CD4-positive, alpha-beta memory T cell (primary cell): ENCODE measurements around the gene VWA2. TPM values are rescaled to one million over a fixed set of nuclear protein-coding genes. Genes with fewer than 3 reads are reported as not detected.

Source experiments
- CTCF ChIA-PET: fragments of 350-600 bp; sonication (Branson Sonifier 250); formaldehyde crosslinking; loops from one replicate; lab custom pipeline; 2021; ENCODE audit warnings: inconsistent platforms; ENCODE audit not compliant: partially characterized antibody; lab: Charles Lee
- POLR2A ChIA-PET: fragments of 350-600 bp; sonication (Branson Sonifier 250); formaldehyde crosslinking; loops from one replicate; lab custom pipeline; 2021; ENCODE audit not compliant: partially characterized antibody; lab: Charles Lee
- DNase-seq, 5 donors: peaks; one replicate each; pipeline versions ENCODE4 v3.0.0 to v3.0.0-alpha.2; 2020 to 2022; ENCODE audit warnings: mixed read lengths in 1 of 5
- H3K27ac ChIP-seq: one replicate; pipeline ENCODE4 v1.7.0; 2013; ENCODE audit warnings: low read depth, low read length
- H3K27me3 ChIP-seq: 2 replicates; pipeline ENCODE4 v1.7.0; 2013; ENCODE audit warnings: mild to moderate bottlenecking, low read length, moderate library complexity; ENCODE audit not compliant: insufficient read depth
- H3K36me3 ChIP-seq: 2 replicates; pipeline ENCODE4 v1.7.0; 2013; ENCODE audit warnings: mild to moderate bottlenecking, low read length, moderate library complexity; ENCODE audit not compliant: insufficient read depth
- H3K4me1 ChIP-seq: 2 replicates; pipeline ENCODE4 v1.7.0; 2013; ENCODE audit warnings: mild to moderate bottlenecking, low read length, moderate library complexity; ENCODE audit not compliant: insufficient read depth
- H3K4me3 ChIP-seq, 2 donors: one replicate each; pipeline ENCODE4 v1.7.0; 2013; ENCODE audit warnings: low read length in 2 of 2, mild to moderate bottlenecking in 1 of 2
- H3K9me3 ChIP-seq, 2 donors: one replicate each; pipeline ENCODE4 v1.7.0; 2013; ENCODE audit warnings: low read length in 2 of 2, control low read depth in 1 of 2; ENCODE audit not compliant: control insufficient read depth in 1 of 2
- H3K27ac Mint-ChIP-seq, 7 donors: one replicate each; pipeline ENCODE4 v1.8.0; 2020 to 2021; ENCODE audit warnings: mixed read lengths in 7 of 7, mild to moderate bottlenecking in 6 of 7, inconsistent platforms in 3 of 7, moderate library complexity in 3 of 7
- H3K27me3 Mint-ChIP-seq, 2 donors: one replicate each; pipeline ENCODE4 v1.8.0; 2020 to 2021; ENCODE audit warnings: mixed read lengths in 2 of 2
- H3K36me3 Mint-ChIP-seq, 2 donors: one replicate each; pipeline ENCODE4 v1.8.0; 2020 to 2021; ENCODE audit warnings: mixed read lengths in 2 of 2, inconsistent platforms in 1 of 2, mild to moderate bottlenecking in 1 of 2
- H3K4me1 Mint-ChIP-seq, 4 donors: one replicate each; pipeline ENCODE4 v1.8.0; 2020 to 2021; ENCODE audit warnings: mixed read lengths in 4 of 4, mild to moderate bottlenecking in 1 of 4
- H3K4me3 Mint-ChIP-seq, 8 donors: one replicate each; pipeline ENCODE4 v1.8.0; 2020 to 2021; ENCODE audit warnings: mixed read lengths in 8 of 8, mild to moderate bottlenecking in 7 of 8, moderate library complexity in 6 of 8, inconsistent platforms in 3 of 8
- H3K9me3 Mint-ChIP-seq, 8 donors: one replicate each; pipeline ENCODE4 v1.8.0; 2020 to 2021; ENCODE audit warnings: mixed read lengths in 8 of 8, mild to moderate bottlenecking in 5 of 8, inconsistent platforms in 3 of 8, moderate library complexity in 1 of 8
- intact Hi-C: fragments of 100-400 bp; cut with micrococcal nuclease; formaldehyde crosslinking; loops from one replicate; pipeline ENCODE4 v1.15.1; 2023
- polyA plus RNA-seq, 2 donors: library from polyadenylated mRNA; unstranded; fragments of 300-500 nt; fragmentation: Illumina TruSeq; gene quantifications; one replicate each; pipeline ENCODE4 v1.2.3, GENCODE V29; 2021
- total RNA-seq, 2 experiments: library from RNA; stranded (reverse); gene quantifications; one replicate each; pipeline ENCODE4 v1.2.3, GENCODE V29; 2021

Gene VWA2
- total and polyA plus RNA-seq, 4 experiments from 2014 or later: not detected

DNA sequence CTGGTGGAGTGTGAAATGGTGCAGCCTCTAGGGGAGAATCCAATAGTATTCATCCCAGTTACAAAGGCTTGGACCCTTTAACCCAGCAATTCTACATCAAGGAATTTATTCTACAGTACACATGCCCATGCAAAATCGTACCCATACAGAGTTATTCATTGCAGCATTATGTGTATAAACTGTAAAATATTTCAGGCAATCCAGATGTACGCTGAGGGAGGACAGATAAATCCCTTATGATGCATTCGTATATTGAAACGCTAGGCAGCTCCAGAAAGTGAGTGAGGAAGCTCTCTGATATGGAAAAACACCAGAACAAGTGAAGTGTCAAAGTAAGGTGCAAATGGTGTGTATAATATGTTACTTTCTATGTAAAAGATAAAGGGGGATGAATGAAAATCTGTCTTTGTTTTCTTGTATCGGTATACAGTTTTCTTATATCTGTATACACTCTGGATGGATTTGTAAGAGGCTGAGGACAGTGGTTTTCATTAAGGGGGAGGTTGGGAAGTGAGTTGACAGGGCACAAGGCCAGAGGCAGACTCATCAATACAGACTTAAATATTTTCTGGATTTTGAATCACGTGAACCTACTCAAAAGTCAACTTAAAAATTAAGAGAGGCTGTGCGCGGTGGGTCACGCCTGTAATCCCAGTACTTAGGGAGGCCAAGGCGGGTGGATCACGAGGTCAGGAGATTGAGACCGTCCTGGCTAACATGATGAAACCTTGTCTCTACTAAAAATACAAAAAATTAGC, 17.1 kb downstream of the VWA2 start:
- intact Hi-C loops: no loop called here
- Mint-ChIP-seq H3K4me3 (no peak overlapping the region), H3K27ac (peak overlapping the region in 1 of 7 donors; percentile 25), H3K9me3 (no peaks in the 10 kb centered on the region), H3K27me3 (peaks cover 0 to 4% of the 10 kb centered on the region in 2 donors), H3K4me1 (peaks cover 0 to 11% (median 4%) of the 10 kb centered on the region in 4 donors), H3K36me3 (no peaks in the 10 kb centered on the region)
- no peaks in the 10 kb centered on the region for H3K9me3 ChIP-seq
- no peak overlapping the region for H3K27ac ChIP-seq
- no peak overlapping the region for H3K4me3 ChIP-seq
- ChIA-PET CTCF (interaction anchor here (1.6 kb wide), 1 partner anchor 11 kb away, joined by 4 read pairs; no protein-coding TSS in a partner anchor), POLR2A (no interaction called here)
- no peaks in the 10 kb centered on the region for H3K27me3 ChIP-seq
- no peaks in the 10 kb centered on the region for H3K4me1 ChIP-seq
- DNase-seq: no peak
- no peaks in the 10 kb centered on the region for H3K36me3 ChIP-seq

DNA sequence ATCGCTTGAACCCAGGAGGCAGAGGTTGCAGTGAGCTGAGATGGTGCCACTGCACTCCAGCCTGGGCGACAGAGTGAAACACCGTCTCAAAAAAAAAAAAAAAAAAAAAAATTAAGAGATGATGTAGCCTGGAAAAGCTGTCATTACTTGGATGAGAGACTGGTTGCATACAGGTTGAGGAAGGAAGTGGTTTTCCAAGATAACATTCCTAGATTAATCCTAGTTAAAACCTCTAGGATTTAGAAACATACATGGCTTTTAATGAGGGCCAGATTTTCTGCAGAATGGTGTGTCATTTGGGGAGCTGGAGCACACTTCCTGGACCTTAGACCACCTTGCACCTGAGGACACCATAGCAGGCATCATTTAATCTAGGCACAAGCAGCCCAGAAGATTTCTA, 17.8 kb downstream of the VWA2 start:
- no peak for DNase-seq
- ChIA-PET POLR2A (no interaction called here), CTCF (no interaction called here)
- H3K4me1 Mint-ChIP-seq: peaks cover 0 to 14% (median 4%) of the 10 kb centered on the region in 4 donors
- H3K4me1 ChIP-seq: no peaks in the 10 kb centered on the region
- no peaks in the 10 kb centered on the region for H3K9me3 Mint-ChIP-seq
- H3K27me3 ChIP-seq: no peaks in the 10 kb centered on the region
- no peaks in the 10 kb centered on the region for H3K36me3 Mint-ChIP-seq
- H3K27ac Mint-ChIP-seq: no peak overlapping the region
- H3K36me3 ChIP-seq: no peaks in the 10 kb centered on the region
- peaks cover 0 to 4% of the 10 kb centered on the region in 2 donors for H3K27me3 Mint-ChIP-seq
- no peak overlapping the region for H3K4me3 Mint-ChIP-seq
- no peaks in the 10 kb centered on the region for H3K9me3 ChIP-seq
- intact Hi-C loops: no loop called here
- no peak overlapping the region for H3K4me3 ChIP-seq
- H3K27ac ChIP-seq: no peak overlapping the region

DNA sequence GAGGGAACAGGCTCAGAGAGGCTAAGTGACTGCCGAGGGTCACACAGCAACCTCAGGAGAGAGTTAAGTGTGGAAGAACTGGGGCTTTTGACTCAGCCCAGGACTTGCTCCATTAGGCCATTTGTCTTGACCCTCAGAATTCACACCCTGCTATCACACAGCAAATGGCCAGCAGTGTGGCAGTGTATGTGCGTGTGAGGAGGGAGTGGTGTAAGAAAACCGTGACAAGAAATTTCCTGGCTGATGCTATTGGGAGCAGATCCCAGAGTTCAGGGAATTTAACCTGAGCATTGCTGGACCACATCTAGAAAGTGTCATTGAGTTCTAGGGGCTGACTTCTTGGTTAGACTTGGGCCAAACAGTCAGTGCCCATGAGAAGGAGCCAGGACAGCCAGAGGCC, 18.4 kb downstream of the VWA2 start:
- CTCF ChIA-PET: no interaction called here
- H3K9me3 ChIP-seq: no peaks in the 10 kb centered on the region
- H3K4me3 Mint-ChIP-seq: no peak overlapping the region
- peaks cover 0 to 14% (median 4%) of the 10 kb centered on the region in 4 donors for H3K4me1 Mint-ChIP-seq
- no peaks in the 10 kb centered on the region for H3K27me3 ChIP-seq
- H3K4me3 ChIP-seq: no peak overlapping the region
- H3K36me3 ChIP-seq: no peaks in the 10 kb centered on the region
- intact Hi-C loops: no loop called here
- no peak for DNase-seq
- H3K27me3 Mint-ChIP-seq: peaks cover 0 to 4% of the 10 kb centered on the region in 2 donors
- POLR2A ChIA-PET: no interaction called here
- H3K9me3 Mint-ChIP-seq: no peaks in the 10 kb centered on the region
- no peaks in the 10 kb centered on the region for H3K4me1 ChIP-seq
- no peaks in the 10 kb centered on the region for H3K36me3 Mint-ChIP-seq
- H3K27ac ChIP-seq: no peak overlapping the region
- no peak overlapping the region for H3K27ac Mint-ChIP-seq

DNA sequence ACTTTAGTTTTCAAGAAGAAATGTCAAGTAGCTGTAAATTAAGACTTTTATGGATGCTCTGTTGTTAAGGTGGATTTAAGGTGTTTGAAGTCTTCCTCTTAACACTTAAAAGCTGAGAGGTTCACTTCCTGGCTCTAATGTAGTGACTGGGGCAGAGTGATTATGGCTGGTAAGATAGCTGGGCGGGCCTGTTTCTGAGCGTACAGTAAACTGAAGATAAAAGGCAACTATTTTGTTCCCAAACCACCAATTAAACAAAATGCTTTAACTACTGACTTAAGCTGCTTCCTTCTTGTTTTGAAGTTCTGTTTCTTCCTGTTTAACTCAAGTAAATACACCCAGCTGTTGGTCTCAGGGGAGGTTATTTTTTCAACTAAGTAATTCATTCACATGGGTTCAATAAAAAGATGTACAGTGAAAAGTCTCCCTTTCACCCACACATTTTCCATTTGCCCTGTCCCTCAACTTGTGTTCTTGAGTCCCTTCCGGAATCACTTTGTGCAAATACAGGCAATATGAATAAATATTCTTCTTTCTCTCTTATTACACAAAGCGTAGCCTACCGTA, 19.3 kb downstream of the VWA2 start:
- CTCF ChIA-PET: no interaction called here
- Mint-ChIP-seq H3K36me3 (no peaks in the 10 kb centered on the region), H3K27ac (peak overlapping the region in 3 of 7 donors; percentile 0 to 67 (median 33))

DNA sequence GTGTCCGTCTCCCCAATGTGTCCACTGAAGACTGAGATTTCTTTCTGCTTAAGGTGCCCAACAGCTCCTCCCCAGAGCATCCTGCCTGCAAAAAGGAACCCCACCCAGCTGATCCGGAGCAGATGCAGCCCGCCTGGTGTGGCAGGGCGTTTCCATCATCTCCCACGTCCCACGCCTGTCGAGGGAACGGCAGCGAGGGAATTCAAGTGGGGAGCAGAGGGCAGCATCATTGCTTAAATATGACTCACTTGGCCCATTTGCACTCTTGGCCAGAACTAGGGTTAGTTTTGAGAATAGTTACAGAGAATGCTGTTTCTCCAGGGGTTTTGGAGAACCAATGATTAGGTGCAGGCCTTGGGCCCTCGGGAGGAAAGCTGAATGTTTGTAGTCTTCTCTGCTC, 20.8 kb downstream of the VWA2 start:
- no peak for DNase-seq
- no peaks in the 10 kb centered on the region for H3K9me3 ChIP-seq
- no peak overlapping the region for H3K4me3 Mint-ChIP-seq
- no peaks in the 10 kb centered on the region for H3K27me3 ChIP-seq
- H3K36me3 ChIP-seq: no peaks in the 10 kb centered on the region
- peaks cover 0 to 14% (median 3%) of the 10 kb centered on the region in 4 donors for H3K4me1 Mint-ChIP-seq
- ChIA-PET POLR2A (no interaction called here), CTCF (no interaction called here)
- H3K36me3 Mint-ChIP-seq: no peaks in the 10 kb centered on the region
- H3K4me3 ChIP-seq: no peak overlapping the region
- H3K4me1 ChIP-seq: no peaks in the 10 kb centered on the region
- H3K27ac Mint-ChIP-seq: peak overlapping the region in 1 of 7 donors; percentile 4
- no peaks in the 10 kb centered on the region for H3K9me3 Mint-ChIP-seq
- H3K27ac ChIP-seq: no peak overlapping the region
- intact Hi-C loops: no loop called here
- H3K27me3 Mint-ChIP-seq: peaks cover 0 to 2% of the 10 kb centered on the region in 2 donors

More for the DNA sequence above, 19.3 kb downstream of the VWA2 start:
- Histone ChIP-seq H3K27ac (no peak overlapping the region), H3K27me3 (no peaks in the 10 kb centered on the region), H3K9me3 (no peaks in the 10 kb centered on the region), H3K4me1 (no peaks in the 10 kb centered on the region), H3K36me3 (no peaks in the 10 kb centered on the region), H3K4me3 (no peak overlapping the region)
- peak overlapping the region in 1 of 8 donors; percentile 39 for H3K4me3 Mint-ChIP-seq
- DNase-seq: peak in 1 of 5 donors; percentile 2
- POLR2A ChIA-PET: no interaction called here
- intact Hi-C loops: no loop called here
- H3K9me3 Mint-ChIP-seq: no peaks in the 10 kb centered on the region
- peaks cover 0 to 2% of the 10 kb centered on the region in 2 donors for H3K27me3 Mint-ChIP-seq
- H3K4me1 Mint-ChIP-seq: peaks cover 0 to 14% (median 4%) of the 10 kb centered on the region in 4 donors

DNA sequence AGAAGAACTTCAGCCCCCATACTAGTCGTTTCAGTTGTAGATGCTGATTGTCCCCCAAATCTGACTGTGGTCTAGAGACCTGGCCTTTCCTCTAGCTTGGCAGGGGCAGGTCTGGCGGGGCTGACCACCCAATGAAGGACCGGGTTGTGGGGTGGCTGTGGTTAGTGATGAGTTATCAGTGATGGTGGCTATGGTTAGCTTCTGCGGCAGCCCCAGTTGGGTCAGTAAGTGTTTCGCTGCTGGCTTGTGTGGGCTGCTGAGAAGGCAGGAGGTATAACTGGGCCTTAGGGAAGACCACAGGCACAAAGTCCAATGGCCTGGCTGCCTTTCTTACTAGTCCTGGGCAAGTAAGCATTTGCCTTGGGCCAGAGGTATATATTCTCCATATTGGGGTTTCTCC, 21.3 kb downstream of the VWA2 start:
- H3K27ac Mint-ChIP-seq: no peak overlapping the region
- H3K9me3 Mint-ChIP-seq: no peaks in the 10 kb centered on the region
- no peaks in the 10 kb centered on the region for H3K27me3 ChIP-seq
- no peak overlapping the region for H3K27ac ChIP-seq
- no peak for DNase-seq
- H3K36me3 Mint-ChIP-seq: no peaks in the 10 kb centered on the region
- H3K4me1 Mint-ChIP-seq: peaks cover 0 to 14% (median 3%) of the 10 kb centered on the region in 4 donors
- no peak overlapping the region for H3K4me3 ChIP-seq
- intact Hi-C loops: no loop called here
- H3K27me3 Mint-ChIP-seq: peaks cover 0 to 2% of the 10 kb centered on the region in 2 donors
- no peaks in the 10 kb centered on the region for H3K4me1 ChIP-seq
- ChIA-PET POLR2A (no interaction called here), CTCF (no interaction called here)
- H3K36me3 ChIP-seq: no peaks in the 10 kb centered on the region
- H3K9me3 ChIP-seq: no peaks in the 10 kb centered on the region
- H3K4me3 Mint-ChIP-seq: no peak overlapping the region

DNA sequence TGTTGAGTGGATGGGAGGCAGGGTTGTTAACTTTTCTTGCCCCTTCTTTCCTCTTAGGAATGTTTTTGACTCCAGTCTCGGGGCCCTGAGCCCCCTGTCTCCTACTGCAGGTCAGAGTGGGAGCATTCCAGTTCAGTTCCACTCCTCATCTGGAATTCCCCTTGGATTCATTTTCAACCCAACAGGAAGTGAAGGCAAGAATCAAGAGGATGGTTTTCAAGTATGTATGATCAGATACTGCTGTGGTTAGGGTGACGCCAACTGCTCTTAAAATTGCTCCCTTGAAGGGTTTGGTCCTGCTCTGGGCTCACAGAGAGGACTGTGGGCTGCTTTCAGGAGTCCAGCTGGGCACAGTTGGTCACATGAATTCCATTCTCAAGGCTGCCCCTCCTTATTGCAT, 22.0 kb downstream of the VWA2 start:
- DNase-seq: no peak
- H3K4me1 ChIP-seq: no peaks in the 10 kb centered on the region
- intact Hi-C loops: no loop called here
- H3K36me3 Mint-ChIP-seq: no peaks in the 10 kb centered on the region
- H3K9me3 Mint-ChIP-seq: no peaks in the 10 kb centered on the region
- H3K4me3 Mint-ChIP-seq: no peak overlapping the region
- H3K27me3 Mint-ChIP-seq: peaks cover 2 to 3% of the 10 kb centered on the region in 2 donors
- peaks cover 0 to 14% (median 3%) of the 10 kb centered on the region in 4 donors for H3K4me1 Mint-ChIP-seq
- no peaks in the 10 kb centered on the region for H3K9me3 ChIP-seq
- CTCF ChIA-PET: no interaction called here
- POLR2A ChIA-PET: no interaction called here
- H3K27ac Mint-ChIP-seq: no peak overlapping the region
- no peak overlapping the region for H3K4me3 ChIP-seq
- no peaks in the 10 kb centered on the region for H3K27me3 ChIP-seq
- H3K36me3 ChIP-seq: no peaks in the 10 kb centered on the region
- no peak overlapping the region for H3K27ac ChIP-seq
